Measurements from ENCODE around the gene PEF1.
A peak's percentile ranks its signal among the peaks of the same experiment; 100 is the strongest.

Gene PEF1

GRCh38 chr1:31626223-31627207 lies 18.2 kb downstream of the PEF1 start:
- DNase-seq: peak; percentile 93

GRCh38 chr1:31625561-31626222 lies 19.0 kb downstream of the PEF1 start:
- peak; percentile 94 for DNase-seq

- DNase-seq: peak; percentile 59
These were observed 19.8 kb downstream of the PEF1 start for GRCh38 chr1:31624731-31625514.

- peak; percentile 92 for DNase-seq
These were observed 20.4 kb downstream of the PEF1 start for GRCh38 chr1:31624309-31624708.

GRCh38 chr1:31623365-31623764 lies 21.3 kb downstream of the PEF1 start:
- DNase-seq: no peak

GRCh38 chr1:31621847-31622730 lies 22.6 kb downstream of the PEF1 start:
- no peak for DNase-seq

GRCh38 chr1:31621498-31621820 lies 23.2 kb downstream of the PEF1 start:
- DNase-seq: no peak

- DNase-seq: no peak
These were observed 23.8 kb downstream of the PEF1 start for GRCh38 chr1:31620631-31621497.

- no peak for DNase-seq
These were observed 25.5 kb downstream of the PEF1 start for GRCh38 chr1:31618916-31619846.

- peak; percentile 6 for DNase-seq
These were observed 26.5 kb downstream of the PEF1 start for GRCh38 chr1:31617916-31618746.

GRCh38 chr1:31617218-31617915 lies 27.3 kb downstream of the PEF1 start, which contains the start of gene HCRTR1:
Gene HCRTR1, plus strand, starts transcription at chr1:31617689. Its CDS starts 1,504 bp downstream, at chr1:31619193.
- DNase-seq: no peak

- DNase-seq: no peak
These were observed 28.7 kb downstream of the PEF1 start for GRCh38 chr1:31615939-31616338.

- DNase-seq: no peak
These were observed 29.3 kb downstream of the PEF1 start for GRCh38 chr1:31615414-31615813.

GRCh38 chr1:31614414-31615005 lies 30.2 kb downstream of the PEF1 start:
- no peak for DNase-seq

GRCh38 chr1:31609514-31610118 lies 35.1 kb downstream of the PEF1 start:
- DNase-seq: no peak

- no peak for DNase-seq
These were observed 37.3 kb downstream of the PEF1 start for GRCh38 chr1:31607360-31607759.

- DNase-seq: peak; percentile 100
These were observed 38.7 kb downstream of the PEF1 start for GRCh38 chr1:31605908-31606427.
